ENCODE results near the gene SMIM14. TPM values are rescaled to one million over a fixed set of nuclear protein-coding genes. Genes with fewer than 3 reads are reported as not detected.
A peak's percentile ranks its signal among the peaks of the same experiment; 100 is the strongest.

The SMIM14 gene
- total and polyA plus RNA-seq, 2 experiments from 2014 or later = 98.6 to 124 TPM

DNA sequence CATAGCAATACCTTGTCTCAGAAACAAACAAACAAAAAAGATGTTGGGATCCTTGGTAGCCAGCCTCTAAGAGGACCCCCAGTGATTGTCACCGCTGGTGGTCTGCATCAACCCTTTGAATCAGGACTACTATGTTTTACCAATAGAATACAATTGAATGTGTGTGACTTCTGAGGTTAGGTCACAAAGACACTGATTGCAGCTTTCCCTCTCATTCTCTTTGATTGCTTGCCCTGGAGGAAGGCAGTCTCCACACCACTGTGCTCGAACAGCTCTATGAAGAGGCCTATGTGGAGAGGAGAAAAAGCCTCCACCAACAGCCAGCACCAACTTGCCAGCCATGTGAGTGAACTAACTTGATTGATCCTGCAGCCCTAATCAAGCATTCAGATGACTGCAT lies 2.8 kb upstream of the SMIM14 start:
- H3K27ac ChIP-seq = no peak overlapping the region
- H3K36me3 ChIP-seq (replicated peaks; ENCODE audit: insufficient read depth, low read depth) = no peaks in the 10 kb centered on the region
- H3K27me3 ChIP-seq = no peaks in the 10 kb centered on the region
- H3K79me2 ChIP-seq = peaks cover 20% of the 10 kb centered on the region
- H3K9me3 ChIP-seq (ENCODE audit: low read depth) = no peaks in the 10 kb centered on the region
- H3K9me2 ChIP-seq (replicated peaks; ENCODE audit: insufficient read depth) = no peaks in the 10 kb centered on the region
- 68% methylated on average over 2 of the region's 2 CpGs for WGBS (ENCODE audit: low lambda C conversion rate, missing lambda C conversion rate)
- no peak overlapping the region for H3K4me2 ChIP-seq
- no peak overlapping the region for H3K4me3 ChIP-seq
- no peaks in the 10 kb centered on the region for H4K20me1 ChIP-seq (ENCODE audit: insufficient read depth, poor library complexity, severe bottlenecking)
- peaks cover 8% of the 10 kb centered on the region for H3K4me1 ChIP-seq (ENCODE audit: insufficient read depth)
- no peak overlapping the region for H2AFZ ChIP-seq
- TF ChIP-seq, protein P1, sequence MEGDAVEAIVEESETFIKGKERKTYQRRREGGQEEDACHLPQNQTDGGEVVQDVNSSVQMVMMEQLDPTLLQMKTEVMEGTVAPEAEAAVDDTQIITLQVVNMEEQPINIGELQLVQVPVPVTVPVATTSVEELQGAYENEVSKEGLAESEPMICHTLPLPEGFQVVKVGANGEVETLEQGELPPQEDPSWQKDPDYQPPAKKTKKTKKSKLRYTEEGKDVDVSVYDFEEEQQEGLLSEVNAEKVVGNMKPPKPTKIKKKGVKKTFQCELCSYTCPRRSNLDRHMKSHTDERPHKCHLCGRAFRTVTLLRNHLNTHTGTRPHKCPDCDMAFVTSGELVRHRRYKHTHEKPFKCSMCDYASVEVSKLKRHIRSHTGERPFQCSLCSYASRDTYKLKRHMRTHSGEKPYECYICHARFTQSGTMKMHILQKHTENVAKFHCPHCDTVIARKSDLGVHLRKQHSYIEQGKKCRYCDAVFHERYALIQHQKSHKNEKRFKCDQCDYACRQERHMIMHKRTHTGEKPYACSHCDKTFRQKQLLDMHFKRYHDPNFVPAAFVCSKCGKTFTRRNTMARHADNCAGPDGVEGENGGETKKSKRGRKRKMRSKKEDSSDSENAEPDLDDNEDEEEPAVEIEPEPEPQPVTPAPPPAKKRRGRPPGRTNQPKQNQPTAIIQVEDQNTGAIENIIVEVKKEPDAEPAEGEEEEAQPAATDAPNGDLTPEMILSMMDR (IDR thresholded peaks at IDR 0.05; ENCODE audit: poor library complexity) = no peak
- TF ChIP-seq EZH2phosphoT487 (IDR thresholded peaks at IDR 0.05; ENCODE audit: low read depth, severe bottlenecking, unreplicated experiment) (no peak), EZH2 (IDR thresholded peaks at IDR 0.05; ENCODE audit: borderline replicate concordance) (no peak)
- DNase-seq (ENCODE audit: low spot score) = no peak

DNA sequence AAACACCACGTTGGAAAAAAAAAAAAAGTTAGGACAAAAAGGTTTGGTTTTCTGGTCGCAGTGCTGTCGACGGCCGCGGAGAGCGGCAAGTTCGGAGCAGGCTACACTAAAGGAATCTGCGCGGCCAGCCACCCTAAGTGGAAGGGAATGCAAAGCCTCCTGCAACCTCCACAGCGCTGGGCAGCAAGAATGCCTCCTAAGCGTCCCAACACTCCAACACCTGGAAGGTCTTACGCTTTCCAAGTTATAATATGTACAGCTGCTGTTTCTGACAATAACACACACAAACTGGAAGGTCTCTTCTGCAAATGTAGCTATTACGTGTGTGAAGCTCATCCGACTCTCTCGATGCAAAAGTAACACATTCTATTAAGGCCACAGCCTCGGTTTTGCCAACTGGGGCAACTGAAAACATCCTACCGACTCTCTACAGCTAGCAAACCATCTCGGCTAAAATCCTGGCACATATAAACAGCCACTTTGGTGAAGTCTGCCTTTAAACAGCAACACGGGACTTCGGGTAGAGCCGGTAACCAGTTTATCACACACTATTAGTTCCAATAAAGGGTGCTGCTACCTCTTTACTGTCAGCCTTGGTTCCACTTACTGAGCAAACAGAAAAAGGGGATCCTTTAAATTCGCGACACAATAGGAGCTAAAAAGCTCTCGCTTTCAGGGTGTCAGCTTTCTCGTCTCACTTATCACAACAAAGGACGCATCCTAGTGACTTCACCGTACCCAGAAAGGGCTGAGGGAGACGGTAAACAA lies 895 bp downstream of the SMIM14 start:
- WGBS (ENCODE audit: low lambda C conversion rate, missing lambda C conversion rate) = under 1% methylated on average over 29 of the region's 29 CpGs
- DNase-seq (ENCODE audit: low spot score) = peak; percentile 73
- Histone ChIP-seq H3K9me2 (replicated peaks; ENCODE audit: insufficient read depth) (no peaks in the 10 kb centered on the region), H2AFZ (peak overlapping the region; percentile 28), H3K4me2 (peak overlapping the region; percentile 78), H3K9me3 (ENCODE audit: low read depth) (no peaks in the 10 kb centered on the region), H3K27ac (peak overlapping the region; percentile 94), H3K27me3 (no peaks in the 10 kb centered on the region), H3K4me1 (ENCODE audit: insufficient read depth) (peaks cover 14% of the 10 kb centered on the region), H4K20me1 (ENCODE audit: insufficient read depth, poor library complexity, severe bottlenecking) (no peaks in the 10 kb centered on the region), H3K4me3 (peak overlapping the region; percentile 79), H3K36me3 (replicated peaks; ENCODE audit: insufficient read depth, low read depth) (no peaks in the 10 kb centered on the region), H3K79me2 (peaks cover 56% of the 10 kb centered on the region)
- TF ChIP-seq EZH2phosphoT487 (IDR thresholded peaks at IDR 0.05; ENCODE audit: low read depth, severe bottlenecking, unreplicated experiment) (no peak), EZH2 (IDR thresholded peaks at IDR 0.05; ENCODE audit: borderline replicate concordance) (no peak)
- TF ChIP-seq, protein P1 (IDR thresholded peaks at IDR 0.05; ENCODE audit: poor library complexity) = no peak

DNA sequence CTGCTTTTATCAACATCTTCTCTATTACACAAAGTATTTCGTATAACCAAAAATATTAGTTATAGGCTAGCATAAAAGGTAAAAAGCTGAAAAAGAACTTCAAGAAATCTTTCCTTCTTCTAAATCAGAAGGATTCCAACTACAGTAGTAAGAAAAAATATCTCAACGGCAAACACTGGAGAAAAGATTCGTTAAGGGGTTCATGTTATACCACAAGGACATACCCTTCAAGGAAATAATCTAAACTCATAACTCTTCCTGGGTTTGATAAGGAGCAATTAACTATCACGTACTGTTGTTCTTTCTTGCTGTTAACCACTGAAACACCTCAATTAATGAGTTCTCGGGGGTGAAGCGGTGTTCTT lies 1.5 kb downstream of the SMIM14 start:
- no peaks in the 10 kb centered on the region for H3K9me3 ChIP-seq (ENCODE audit: low read depth)
- WGBS (ENCODE audit: low lambda C conversion rate, missing lambda C conversion rate) = 6% methylated on average over 6 of the region's 6 CpGs
- peaks cover 61% of the 10 kb centered on the region for H3K79me2 ChIP-seq
- H3K36me3 ChIP-seq (replicated peaks; ENCODE audit: insufficient read depth, low read depth) = no peaks in the 10 kb centered on the region
- H3K27me3 ChIP-seq = no peaks in the 10 kb centered on the region
- peak overlapping the region; percentile 28 for H2AFZ ChIP-seq
- H3K4me1 ChIP-seq (ENCODE audit: insufficient read depth) = peaks cover 14% of the 10 kb centered on the region
- no peaks in the 10 kb centered on the region for H3K9me2 ChIP-seq (replicated peaks; ENCODE audit: insufficient read depth)
- DNase-seq (ENCODE audit: low spot score) = no peak
- H3K4me2 ChIP-seq = peak overlapping the region; percentile 78
- TF ChIP-seq, protein P1 (IDR thresholded peaks at IDR 0.05; ENCODE audit: poor library complexity) = no peak
- TF ChIP-seq EZH2 (IDR thresholded peaks at IDR 0.05; ENCODE audit: borderline replicate concordance) = no peak
- no peak for TF ChIP-seq EZH2phosphoT487 (IDR thresholded peaks at IDR 0.05; ENCODE audit: low read depth, severe bottlenecking, unreplicated experiment)
- H3K27ac ChIP-seq = peak overlapping the region; percentile 94
- H3K4me3 ChIP-seq = peak overlapping the region; percentile 79
- H4K20me1 ChIP-seq (ENCODE audit: insufficient read depth, poor library complexity, severe bottlenecking) = no peaks in the 10 kb centered on the region

All from hepatocyte (in vitro differentiated cells).